ENCODE data around the gene CCR5. TPM values are rescaled to one million over a fixed set of nuclear protein-coding genes. Genes with fewer than 3 reads are reported as not detected.

CCR5 gene
- total and polyA plus RNA-seq, 2 of the 13 experiments (the other 11 are each of a cell fraction or from before 2014, with no cell fraction given), result not detected

- Histone ChIP-seq H2AFZ (ENCODE audit: low read length) (no peak overlapping the region), H3K9ac (ENCODE audit: insufficient read depth, low read depth, low read length) (no peak overlapping the region), H3K4me2 (ENCODE audit: low read depth, low read length) (no peak overlapping the region), H3K9me3 (ENCODE audit: low read length) (no peaks in the 10 kb centered on the region), H3K79me2 (ENCODE audit: insufficient read depth, low read length) (no peaks in the 10 kb centered on the region), H3K27ac (ENCODE audit: extremely low read length, insufficient read depth, low read length) (no peak overlapping the region), H3K4me3 (replicated peaks in 1 of 3; ENCODE audit: insufficient read depth in 1 of 3, low read depth in 2 of 3, low read length in 3 of 3) (no peak overlapping the region), H4K20me1 (ENCODE audit: insufficient read depth, low read length) (no peaks in the 10 kb centered on the region), H3K4me1 (ENCODE audit: insufficient read depth, low read length) (no peaks in the 10 kb centered on the region), H3K36me3 (replicated peaks in 1 of 2; ENCODE audit: control insufficient read depth in 1 of 2, insufficient read depth in 2 of 2, low read length in 2 of 2) (no peaks in the 10 kb centered on the region), H3K27me3 (ENCODE audit: control insufficient read depth in 1 of 2, insufficient read depth in 2 of 2, low read length in 2 of 2) (peaks cover 2 to 8% of the 10 kb centered on the region in 2 experiments; a peak in 2 of 5 replicates)
- CTCF ChIA-PET (ENCODE audit: low intra/inter-chr PET ratio, low total read pairs), result no interaction called here
- WGBS (ENCODE audit: low lambda C conversion rate), result 58% methylated on average over 4 of the region's 4 CpGs
- POLR2A ChIA-PET, result no interaction called here
- intact Hi-C loops (cut with micrococcal nuclease; ENCODE audit: unreplicated experiment), result no loop called here
- no TSS peak for BruUV-seq (replicated peaks)
- DNase-seq (ENCODE audit: low spot score), result no peak
- in situ Hi-C loops (cut with HindIII; ENCODE audit: extremely low pct_ligation_motif_present, low pct_unique_long_range_greater_than_20kb), result no loop called here
- no peak for FAIRE-seq
- TF ChIP-seq ZSCAN21 (CRISPR knock-in tag; IDR thresholded peaks at IDR 0.05; ENCODE audit: borderline replicate concordance), result no peak
- no peak for TF ChIP-seq REST (IDR thresholded peaks at IDR 0.05; ENCODE audit: borderline replicate concordance in 1 of 2, low read depth in 1 of 2, low read length in 2 of 2)
- TF ChIP-seq ONECUT2 (CRISPR knock-in tag; IDR thresholded peaks at IDR 0.05), result no peak
- no peak for TF ChIP-seq CSRNP1 (CRISPR knock-in tag; IDR thresholded peaks at IDR 0.05)
- no peak for ATAC-seq
Observed at GRCh38 chr3:46406443-46406787, 35.7 kb downstream of the CCR5 start.
